Panc1 (cell line): ENCODE results near the gene IQUB. TPM values are rescaled to one million over a fixed set of nuclear protein-coding genes. Genes with fewer than 3 reads are reported as not detected.

ENCODE experiments used
- ATAC-seq: fragments of 200-7000 bp; cut with Tn5 transposase; 2 replicates; pipeline ENCODE4 v1.9.1; 2020; ENCODE audit warnings: mild to moderate bottlenecking, moderate library complexity
- BruUV-seq: library from RNA; stranded (reverse); fragments of 400-500 nt; replicated peaks from 2 replicates; lab custom pipeline; 2021; lab: Mats Ljungman, UMichigan
- CTCF ChIA-PET: fragments of 300-600 bp; sonication (Branson Sonifier 250); formaldehyde crosslinking; loops from one replicate; lab custom pipeline; 2022; ENCODE audit warnings: antibody characterized with exemption; lab: Charles Lee
- POLR2A ChIA-PET: fragments of 300-600 bp; sonication (Branson Sonifier 250); formaldehyde crosslinking; loops from one replicate; lab custom pipeline; 2022; ENCODE audit warnings: antibody characterized with exemption; lab: Charles Lee
- DNase-seq: peaks from one replicate; pipeline ENCODE4 v3.0.0-alpha.2; 2010; ENCODE audit warnings: low read depth, low spot score
- H3K27ac ChIP-seq: 2 replicates; pipeline ENCODE4 v1.5.1; 2011; ENCODE audit warnings: mild to moderate bottlenecking, low read length, inconsistent platforms
- H3K27me3 ChIP-seq: fragments of 200-500 bp; sonication (Bioruptor generic); 2 replicates; pipeline ENCODE4 v1.6.0; 2014; ENCODE audit warnings: low read length, inconsistent platforms; ENCODE audit not compliant: control insufficient read depth, insufficient read depth
- H3K36me3 ChIP-seq: fragments of 200-500 bp; sonication (Bioruptor generic); 2 replicates; pipeline ENCODE4 v1.5.1; 2014; ENCODE audit warnings: inconsistent platforms, mild to moderate bottlenecking, low read length, moderate library complexity; ENCODE audit not compliant: control insufficient read depth, insufficient read depth
- H3K4me1 ChIP-seq: 2 replicates; pipeline ENCODE4 v1.5.1; 2011; ENCODE audit warnings: inconsistent platforms, mild to moderate bottlenecking, low read length, moderate library complexity; ENCODE audit not compliant: control insufficient read depth, insufficient read depth
- H3K4me3 ChIP-seq, 2 experiments: 2 replicates each; pipeline ENCODE4 v1.5.1; 2011 to 2012; ENCODE audit warnings: low read depth in 2 of 2, low read length in 2 of 2, mild to moderate bottlenecking in 2 of 2, inconsistent platforms in 1 of 2, moderate library complexity in 1 of 2
- H3K9me3 ChIP-seq: fragments of 200-500 bp; sonication (Bioruptor generic); 2 replicates; pipeline ENCODE4 v1.5.1; 2014; ENCODE audit warnings: low read depth, mild to moderate bottlenecking, inconsistent platforms, low read length, moderate library complexity; ENCODE audit not compliant: control insufficient read depth, insufficient read depth
- CTCF ChIP-seq: fragments of 450-650 bp; IDR thresholded peaks from 2 replicates; pipeline ENCODE4 v1.5.1; 2017; ENCODE audit warnings: mild to moderate bottlenecking
- POLR2AphosphoS5 ChIP-seq: IDR thresholded peaks from 2 replicates; pipeline ENCODE4 v1.6.1; 2012; ENCODE audit warnings: mild to moderate bottlenecking, low read depth, low read length, moderate library complexity
- REST ChIP-seq, 2 experiments: IDR thresholded peaks; 2 replicates each; pipeline ENCODE4 v1.6.1; 2011 to 2012; ENCODE audit warnings: low read depth in 2 of 2, control low read depth in 1 of 2, low read length in 1 of 2, mild to moderate bottlenecking in 1 of 2, moderate library complexity in 1 of 2; ENCODE audit not compliant: insufficient read depth in 1 of 2
- SIN3A ChIP-seq: IDR thresholded peaks from 2 replicates; pipeline ENCODE4 v1.6.1; 2012; ENCODE audit warnings: low read depth, mild to moderate bottlenecking, low read length, moderate library complexity, borderline replicate concordance; ENCODE audit not compliant: insufficient read depth
- TCF7L2 ChIP-seq: IDR thresholded peaks from 2 replicates; pipeline ENCODE4 v1.6.1; 2011; ENCODE audit warnings: mild to moderate bottlenecking, low read depth, low read length, inconsistent platforms
- in situ Hi-C: cut with HindIII; loops from 2 replicates; pipeline ENCODE4 v1.10.0; 2016; ENCODE audit warnings: low sequenced_read_pairs, low pct_unique_long_range_greater_than_20kb
- intact Hi-C: fragments of 100-400 bp; cut with micrococcal nuclease; formaldehyde crosslinking; loops from one replicate; pipeline ENCODE4 v1.10.0; 2022; ENCODE audit not compliant: unreplicated experiment
- total RNA-seq: library from RNA; stranded (reverse); gene quantifications from one replicate; pipeline ENCODE4 v1.2.1, GENCODE V29; 2021; ENCODE audit not compliant: unreplicated experiment

Gene IQUB
- total RNA-seq, 1 experiment from 2014 or later = 0.59 TPM

GRCh38 chr7:123562121-123562520 is 27.7 kb upstream of the IQUB start:
- no peak overlapping the region for H3K4me3 ChIP-seq
- ChIA-PET POLR2A (no interaction called here), CTCF (no interaction called here)
- no peaks in the 10 kb centered on the region for H3K9me3 ChIP-seq
- in situ Hi-C loops = no loop called here
- H3K36me3 ChIP-seq = peaks cover 3% of the 10 kb centered on the region; the same call in 1 of the 2 replicates
- no peaks in the 10 kb centered on the region; the same call in 1 of the 2 replicates for H3K27me3 ChIP-seq
- no TSS peak for BruUV-seq
- H3K27ac ChIP-seq = no peak overlapping the region
- DNase-seq (no peak), ATAC-seq (no peak)
- no peak for TF ChIP-seq REST (IDR thresholded peaks at IDR 0.05; ENCODE audit: insufficient read depth in 1 of 2, low read depth in 2 of 2, low read length in 1 of 2)
- no peak for TF ChIP-seq TCF7L2
- no peak for TF ChIP-seq POLR2AphosphoS5
- no peak for TF ChIP-seq CTCF
- TF ChIP-seq SIN3A = no peak
- H3K4me1 ChIP-seq = no peaks in the 10 kb centered on the region; the same call in 1 of the 2 replicates
- intact Hi-C loops = no loop called here

- ATAC-seq (no peak), DNase-seq (no peak)
- intact Hi-C loops (no loop called here), in situ Hi-C loops (no loop called here)
- no peak for TF ChIP-seq REST (IDR thresholded peaks at IDR 0.05; ENCODE audit: insufficient read depth in 1 of 2, low read depth in 2 of 2, low read length in 1 of 2)
- no peak for TF ChIP-seq TCF7L2
- no peak for TF ChIP-seq CTCF
- TF ChIP-seq POLR2AphosphoS5 = no peak
- no peak for TF ChIP-seq SIN3A
- Histone ChIP-seq H3K4me1 (peaks cover 9% of the 10 kb centered on the region), H3K27me3 (no peaks in the 10 kb centered on the region; the same call in 1 of the 2 replicates), H3K9me3 (no peaks in the 10 kb centered on the region), H3K27ac (peak overlapping the region; percentile 88), H3K4me3 (peak overlapping the region; percentile 92 to 99), H3K36me3 (peaks cover 7% of the 10 kb centered on the region)
- CTCF ChIA-PET = interaction anchor here (0.9 kb wide), 2 partner anchors 60 to 64 kb away, joined by 3 to 4 read pairs; no protein-coding TSS in a partner anchor
- no TSS peak for BruUV-seq
- POLR2A ChIA-PET = interaction anchor here (0.6 kb wide), 1 partner anchor 191 kb away, joined by 4 read pairs; the partner anchor contains the start of gene WASL
These were observed 24.0 kb upstream of the IQUB start for GRCh38 chr7:123558289-123558874.
